ENCODE data around the gene CCP110.

GRCh38 chr16:19563377-19563776, 39.6 kb downstream of the CCP110 start:
- TF ChIP-seq CTCF (conservative IDR thresholded peaks at IDR 0.05; ENCODE audit: low read depth, low read length) (no peak), EZH2 (IDR thresholded peaks at IDR 0.05; ENCODE audit: borderline replicate concordance, low read depth, low read length, poor library complexity, severe bottlenecking) (no peak)
